Vagina (tissue), 2 donors: Measurements from ENCODE around the gene PFDN1. TPM values are rescaled to one million over a fixed set of nuclear protein-coding genes. Genes with fewer than 3 reads are reported as not detected.

Experiments used
- DNase-seq, 2 donors: peaks; one replicate each; pipeline ENCODE4 v3.0.0-alpha.2; 2017; ENCODE audit errors: extremely low spot score in 2 of 2
- H3K27ac ChIP-seq: fragments of 200-600 bp; sonication (generic); one replicate; pipeline ENCODE4 v1.5.1; 2019
- H3K27me3 ChIP-seq: fragments of 200-600 bp; sonication (generic); one replicate; pipeline ENCODE4 v1.5.1; 2019
- H3K36me3 ChIP-seq, 2 donors: fragments of 200-600 bp; sonication (generic); one replicate each; pipeline ENCODE4 v1.5.1; 2017 to 2019
- H3K4me1 ChIP-seq: fragments of 200-600 bp; sonication (generic); one replicate; pipeline ENCODE4 v1.5.1; 2019
- H3K4me3 ChIP-seq, 2 donors: fragments of 200-600 bp; sonication (generic); 1 replicate in 1 of 2; 2 replicates in 1 of 2; pipeline ENCODE4 v1.5.1; 2016 to 2019
- H3K9me3 ChIP-seq: fragments of 200-600 bp; sonication (generic); one replicate; pipeline ENCODE4 v1.5.1; 2019
- CTCF ChIP-seq, 3 experiments: fragments of 450-650 bp in 2 of 3; fragments of 200-600 bp in 1 of 3; sonication (generic) in 1 of 3; IDR thresholded peaks; one replicate each; pipeline ENCODE4 v1.5.1; 2017 to 2019; ENCODE audit warnings: antibody characterized with exemption in 3 of 3, mild to moderate bottlenecking in 2 of 3, moderate library complexity in 2 of 3
- POLR2A ChIP-seq, 2 donors: fragments of 450-650 bp; IDR thresholded peaks; one replicate each; pipeline ENCODE4 v1.6.1; 2017; ENCODE audit warnings: antibody characterized with exemption in 2 of 2, mild to moderate bottlenecking in 2 of 2, moderate library complexity in 2 of 2
- POLR2AphosphoS5 ChIP-seq, 2 donors: sonication (generic); formaldehyde crosslinking; IDR thresholded peaks; one replicate each; pipeline ENCODE4 v1.9.0; 2017; ENCODE audit warnings: antibody characterized with exemption in 2 of 2, mild to moderate bottlenecking in 2 of 2, low read depth in 1 of 2; ENCODE audit not compliant: insufficient read depth in 1 of 2
- intact Hi-C: fragments of 100-400 bp; cut with DNase I; formaldehyde crosslinking; loops from one replicate; pipeline ENCODE4 v1.15.1; 2023
- total RNA-seq: library from RNA; depleted of rRNA; stranded (reverse); fragments of >200 nt; gene quantifications from one replicate; pipeline ENCODE4 v1.2.3, GENCODE V29; 2016

Gene PFDN1
- total RNA-seq, 1 donor from 2014 or later: 94.8 TPM

- DNase-seq: no peak
- Histone ChIP-seq H3K4me1 (peaks cover 24% of the 10 kb centered on the region), H3K27ac (no peak overlapping the region), H3K9me3 (no peaks in the 10 kb centered on the region), H3K36me3 (no peaks in the 10 kb centered on the region), H3K27me3 (no peaks in the 10 kb centered on the region), H3K4me3 (no peak overlapping the region)
- TF ChIP-seq POLR2AphosphoS5 (IDR thresholded peaks at IDR 0.05; ENCODE audit: insufficient read depth in 1 of 2, low read depth in 1 of 2): no peak
- no peak for TF ChIP-seq POLR2A (IDR thresholded peaks at IDR 0.05)
- TF ChIP-seq CTCF (IDR thresholded peaks at IDR 0.05): no peak
- intact Hi-C loops: no loop called here
Measured at GRCh38 chr5:140305471-140305870, 2.6 kb upstream of the PFDN1 start.

- TF ChIP-seq POLR2A (IDR thresholded peaks at IDR 0.05) (no peak), CTCF (IDR thresholded peaks at IDR 0.05) (no peak), POLR2AphosphoS5 (IDR thresholded peaks at IDR 0.05; ENCODE audit: insufficient read depth in 1 of 2, low read depth in 1 of 2) (no peak)
- Histone ChIP-seq H3K27ac (no peak overlapping the region), H3K4me1 (peaks cover 24% of the 10 kb centered on the region), H3K9me3 (no peaks in the 10 kb centered on the region), H3K4me3 (no peak overlapping the region), H3K36me3 (peaks cover 0 to 4% of the 10 kb centered on the region in 2 donors), H3K27me3 (no peaks in the 10 kb centered on the region)
- no peak for DNase-seq
- intact Hi-C loops: no loop called here
Measured at GRCh38 chr5:140303966-140304365, 1.1 kb upstream of the PFDN1 start.

GRCh38 chr5:140301136-140301535, 1.8 kb downstream of the PFDN1 start:
- Histone ChIP-seq H3K4me3 (no peak overlapping the region), H3K36me3 (peaks cover 0 to 13% of the 10 kb centered on the region in 2 donors), H3K4me1 (peaks cover 47% of the 10 kb centered on the region), H3K27me3 (no peaks in the 10 kb centered on the region), H3K9me3 (no peaks in the 10 kb centered on the region), H3K27ac (no peak overlapping the region)
- DNase-seq: no peak
- intact Hi-C loops: no loop called here
- no peak for TF ChIP-seq POLR2A (IDR thresholded peaks at IDR 0.05)
- no peak for TF ChIP-seq POLR2AphosphoS5 (IDR thresholded peaks at IDR 0.05; ENCODE audit: insufficient read depth in 1 of 2, low read depth in 1 of 2)
- no peak for TF ChIP-seq CTCF (IDR thresholded peaks at IDR 0.05)

- Histone ChIP-seq H3K4me3 (no peak overlapping the region), H3K4me1 (peaks cover 63% of the 10 kb centered on the region), H3K9me3 (no peaks in the 10 kb centered on the region), H3K27me3 (no peaks in the 10 kb centered on the region), H3K36me3 (peaks cover 0 to 13% of the 10 kb centered on the region in 2 donors), H3K27ac (no peak overlapping the region)
- intact Hi-C loops: no loop called here
- DNase-seq: no peak
- TF ChIP-seq POLR2A (IDR thresholded peaks at IDR 0.05) (no peak), POLR2AphosphoS5 (IDR thresholded peaks at IDR 0.05; ENCODE audit: insufficient read depth in 1 of 2, low read depth in 1 of 2) (no peak), CTCF (IDR thresholded peaks at IDR 0.05) (no peak)
Measured at GRCh38 chr5:140299056-140299455, 3.8 kb downstream of the PFDN1 start.

GRCh38 chr5:140298183-140298601, 4.7 kb downstream of the PFDN1 start:
- DNase-seq: no peak
- TF ChIP-seq CTCF (IDR thresholded peaks at IDR 0.05) (no peak), POLR2A (IDR thresholded peaks at IDR 0.05) (no peak), POLR2AphosphoS5 (IDR thresholded peaks at IDR 0.05; ENCODE audit: insufficient read depth in 1 of 2, low read depth in 1 of 2) (no peak)
- H3K9me3 ChIP-seq: no peaks in the 10 kb centered on the region
- peaks cover 0 to 13% of the 10 kb centered on the region in 2 donors for H3K36me3 ChIP-seq
- intact Hi-C loops: no loop called here
- H3K4me1 ChIP-seq: peaks cover 66% of the 10 kb centered on the region
- H3K27ac ChIP-seq: no peak overlapping the region
- H3K4me3 ChIP-seq: no peak overlapping the region
- no peaks in the 10 kb centered on the region for H3K27me3 ChIP-seq
